Measurements from ENCODE around the gene MYH9. TPM values are rescaled to one million over a fixed set of nuclear protein-coding genes. Genes with fewer than 3 reads are reported as not detected.
A peak's percentile ranks its signal among the peaks of the same experiment; 100 is the strongest.
"Not testable (repeated sequence)": the region's sequence is repeated elsewhere in the genome, so short reads cannot be mapped to it uniquely, and the experiment has no call there.

The MYH9 gene
- total RNA-seq, 1 experiment from 2014 or later = 323 TPM

GRCh38 chr22:36430863-36431262 lies 43.1 kb upstream of the MYH9 start:
- H3K27ac ChIP-seq (ENCODE audit: low read depth, low read length, poor library complexity, severe bottlenecking) = no peak overlapping the region
- no peaks in the 10 kb centered on the region for H3K36me3 ChIP-seq (ENCODE audit: insufficient read depth, low read length, poor library complexity, severe bottlenecking)
- H3K4me3 ChIP-seq (ENCODE audit: low read depth, low read length, poor library complexity, severe bottlenecking) = no peak overlapping the region
- no TSS peak for BruUV-seq (replicated peaks)
- H3K27me3 ChIP-seq (replicated peaks; ENCODE audit: insufficient read depth, low read depth, low read length, poor library complexity) = no peaks in the 10 kb centered on the region
- ChIA-PET POLR2A (ENCODE audit: low non-redundant PET) (no interaction called here), CTCF (interaction anchor here (0.7 kb wide), 1 partner anchor 26 kb away, joined by 3 read pairs; no protein-coding TSS in a partner anchor)
- H3K9me3 ChIP-seq (ENCODE audit: low read depth, low read length, poor library complexity, severe bottlenecking) = no peaks in the 10 kb centered on the region
- no peak for TF ChIP-seq CTCF (conservative IDR thresholded peaks at IDR 0.05; ENCODE audit: low read depth, low read length)
- TF ChIP-seq EZH2 (IDR thresholded peaks at IDR 0.05; ENCODE audit: borderline replicate concordance, low read depth, low read length, poor library complexity, severe bottlenecking) = no peak
- no peak for DNase-seq (ENCODE audit: low spot score)
- H3K4me1 ChIP-seq (ENCODE audit: insufficient read depth, low read length, poor library complexity, severe bottlenecking) = peaks cover 6% of the 10 kb centered on the region
- intact Hi-C loops (cut with micrococcal nuclease; ENCODE audit: unreplicated experiment) = no loop called here

- DNase-seq (ENCODE audit: low spot score); H3K9me3 ChIP-seq (ENCODE audit: low read depth, low read length, poor library complexity, severe bottlenecking); H3K36me3 ChIP-seq (ENCODE audit: insufficient read depth, low read length, poor library complexity, severe bottlenecking); POLR2A ChIA-PET (ENCODE audit: low non-redundant PET); CTCF ChIA-PET; H3K4me3 ChIP-seq (ENCODE audit: low read depth, low read length, poor library complexity, severe bottlenecking); H3K4me1 ChIP-seq (ENCODE audit: insufficient read depth, low read length, poor library complexity, severe bottlenecking); BruUV-seq (replicated peaks); H3K27ac ChIP-seq (ENCODE audit: low read depth, low read length, poor library complexity, severe bottlenecking); H3K27me3 ChIP-seq (replicated peaks; ENCODE audit: insufficient read depth, low read depth, low read length, poor library complexity); intact Hi-C loops (cut with micrococcal nuclease; ENCODE audit: unreplicated experiment): not testable (repeated sequence)
Measured at GRCh38 chr22:36427952-36428351, 40.2 kb upstream of the MYH9 start.

DNA sequence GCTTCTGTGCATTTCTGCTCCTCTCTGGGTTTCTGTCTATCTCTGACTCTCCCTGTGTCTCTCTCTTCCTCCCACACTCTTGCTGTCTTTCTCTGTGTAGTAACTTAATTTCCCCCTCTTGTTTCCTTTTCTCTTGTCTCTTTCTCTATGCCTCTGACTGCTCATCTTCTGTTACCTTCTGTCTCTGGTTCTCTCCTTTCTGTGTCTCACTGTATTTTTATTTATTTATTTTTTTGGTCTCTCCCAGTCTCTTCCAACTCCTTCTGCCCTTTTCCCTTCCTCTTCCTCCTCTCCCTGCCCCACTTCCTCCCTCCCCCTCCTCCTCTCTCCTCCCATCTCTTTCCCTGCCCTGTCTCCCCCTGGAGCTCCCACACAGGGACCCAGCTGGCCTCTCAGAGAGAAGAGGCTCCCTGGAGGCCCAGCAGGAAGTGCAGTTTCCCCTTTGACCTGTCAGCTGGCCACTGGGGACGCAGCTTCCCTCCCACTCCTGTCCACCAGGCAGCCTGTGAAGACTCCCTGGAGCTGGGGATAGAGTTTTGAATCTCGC lies 38.3 kb upstream of the MYH9 start:
- intact Hi-C loops (cut with micrococcal nuclease; ENCODE audit: unreplicated experiment) = no loop called here
- no TSS peak for BruUV-seq (replicated peaks)
- H3K4me3 ChIP-seq (ENCODE audit: low read depth, low read length, poor library complexity, severe bottlenecking) = no peak overlapping the region

More for the DNA sequence above, 38.3 kb upstream of the MYH9 start:
- Histone ChIP-seq H3K36me3 (ENCODE audit: insufficient read depth, low read length, poor library complexity, severe bottlenecking) (no peaks in the 10 kb centered on the region), H3K27ac (ENCODE audit: low read depth, low read length, poor library complexity, severe bottlenecking) (peak overlapping the region; percentile 32), H3K4me1 (ENCODE audit: insufficient read depth, low read length, poor library complexity, severe bottlenecking) (peaks cover 6% of the 10 kb centered on the region), H3K27me3 (replicated peaks; ENCODE audit: insufficient read depth, low read depth, low read length, poor library complexity) (no peaks in the 10 kb centered on the region), H3K9me3 (ENCODE audit: low read depth, low read length, poor library complexity, severe bottlenecking) (no peaks in the 10 kb centered on the region)
- ChIA-PET POLR2A (ENCODE audit: low non-redundant PET) (no interaction called here), CTCF (no interaction called here)
- TF ChIP-seq EZH2 (IDR thresholded peaks at IDR 0.05; ENCODE audit: borderline replicate concordance, low read depth, low read length, poor library complexity, severe bottlenecking) (no peak), CTCF (conservative IDR thresholded peaks at IDR 0.05; ENCODE audit: low read depth, low read length) (no peak)
- DNase-seq (ENCODE audit: low spot score) = no peak

Measured in A673 (cell line).